ENCODE results near the gene CEMP1. TPM values are rescaled to one million over a fixed set of nuclear protein-coding genes. Genes with fewer than 3 reads are reported as not detected.
A peak's percentile ranks its signal among the peaks of the same experiment; 100 is the strongest.

The CEMP1 gene
- total RNA-seq, 1 donor from 2014 or later = not detected

- H3K4me1 ChIP-seq = peaks cover 0 to 19% of the 10 kb centered on the region in 2 donors
- intact Hi-C loops (cut with DNase I) = no loop called here
- H3K36me3 ChIP-seq = peaks cover 28 to 55% of the 10 kb centered on the region in 2 donors
- no peak overlapping the region for H3K27ac ChIP-seq
- no peak for DNase-seq (ENCODE audit: low spot score in 2 of 2)
- H3K27me3 ChIP-seq = no peaks in the 10 kb centered on the region
- TF ChIP-seq CTCF (IDR thresholded peaks at IDR 0.05) = no peak
- no peaks in the 10 kb centered on the region for H3K9me3 ChIP-seq
- no peak overlapping the region for H3K4me3 ChIP-seq
Measured at GRCh38 chr16:2523801-2524231, 7.4 kb downstream of the CEMP1 start.

GRCh38 chr16:2520784-2521531 lies 10.2 kb downstream of the CEMP1 start:
- no peaks in the 10 kb centered on the region for H3K9me3 ChIP-seq
- TF ChIP-seq CTCF (IDR thresholded peaks at IDR 0.05) = no peak
- peaks cover 12 to 33% of the 10 kb centered on the region in 2 donors for H3K36me3 ChIP-seq
- intact Hi-C loops (cut with DNase I) = no loop called here
- peak overlapping the region; percentile 83 to 87 for H3K4me3 ChIP-seq
- no peaks in the 10 kb centered on the region for H3K27me3 ChIP-seq
- no peak for DNase-seq (ENCODE audit: low spot score in 2 of 2)
- peaks cover 8 to 47% of the 10 kb centered on the region in 2 donors for H3K4me1 ChIP-seq
- H3K27ac ChIP-seq = peak overlapping the region; percentile 51 to 77

DNA sequence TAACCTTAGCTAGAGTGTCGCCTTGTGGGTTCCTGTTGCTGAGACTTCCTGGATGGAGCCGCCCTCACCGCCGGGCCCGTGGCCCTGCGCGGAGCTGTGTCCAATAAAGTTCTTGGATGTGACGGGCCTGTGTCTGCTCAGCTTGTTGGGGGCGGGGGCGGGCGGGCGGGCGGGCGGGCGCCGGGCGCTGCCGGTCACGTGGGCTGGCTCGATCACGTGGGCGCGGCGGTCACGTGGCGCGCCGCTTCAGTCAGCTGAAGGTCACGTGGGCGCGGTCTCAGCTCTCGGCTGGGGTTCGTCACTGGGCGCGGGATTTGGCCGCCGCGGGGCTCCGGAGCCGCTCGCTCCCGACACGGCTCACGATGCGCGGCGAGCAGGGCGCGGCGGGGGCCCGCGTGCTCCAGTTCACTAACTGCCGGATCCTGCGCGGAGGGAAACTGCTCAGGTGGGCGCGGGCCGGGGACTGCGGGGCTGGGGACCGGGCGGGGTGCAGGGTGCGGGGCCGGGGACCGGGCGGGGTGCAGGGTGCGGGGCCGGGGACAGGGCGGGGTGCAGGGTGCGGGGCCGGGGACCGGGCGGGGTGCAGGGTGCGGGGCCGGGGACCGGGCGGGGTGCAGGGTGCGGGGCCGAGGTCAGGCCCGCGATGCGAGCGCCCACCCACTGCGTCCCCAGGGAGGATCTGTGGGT lies 11.0 kb downstream of the CEMP1 start, which contains the start of gene AMDHD2:
TSS of gene AMDHD2 (plus strand) at position 275 of the 687 bp plus-strand sequence. CDS start at position 363, 88 bp downstream.
- Histone ChIP-seq H3K27ac (peak within 1 kb of the TSS; percentile 77 to 80), H3K36me3 (peaks cover 12 to 30% of the 10 kb centered on the region in 2 donors), H3K9me3 (no peaks in the 10 kb centered on the region), H3K4me1 (peaks cover 12 to 51% of the 10 kb centered on the region in 2 donors), H3K4me3 (peak within 1 kb of the TSS; percentile 83 to 87), H3K27me3 (no peaks in the 10 kb centered on the region)
- peak in 1 of 2 donors; percentile 93 for DNase-seq (ENCODE audit: low spot score in 2 of 2)
- intact Hi-C loops (cut with DNase I) = no loop called here
- no peak for TF ChIP-seq CTCF (IDR thresholded peaks at IDR 0.05)

DNA sequence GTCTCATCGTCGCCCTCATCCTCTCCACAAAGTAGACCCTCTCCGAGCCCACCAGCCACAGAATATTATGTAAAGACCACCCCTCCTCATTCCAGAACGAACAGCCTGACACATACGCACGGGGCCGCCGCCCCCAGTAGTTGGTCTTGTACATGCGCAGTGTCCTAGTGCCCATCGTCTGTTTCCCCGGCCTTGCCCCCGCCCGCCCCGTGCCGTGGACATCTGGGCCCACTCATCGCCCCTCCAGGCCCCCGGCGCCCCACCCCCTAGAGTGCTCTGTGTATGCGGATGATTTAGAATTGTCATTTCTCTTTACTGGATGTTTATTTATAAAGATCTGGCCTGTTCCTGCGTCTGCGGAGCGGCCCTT lies 11.5 kb downstream of the CEMP1 start:
- intact Hi-C loops (cut with DNase I) = loop anchor here (10.0 kb wide), 2 partner anchors 255 to 555 kb away; partner anchors contain the start of genes ELOB, RNF151 and RPS2
- Histone ChIP-seq H3K27ac (peak overlapping the region; percentile 77 to 80), H3K36me3 (peaks cover 6 to 25% of the 10 kb centered on the region in 2 donors), H3K27me3 (no peaks in the 10 kb centered on the region), H3K4me3 (peak overlapping the region; percentile 19 to 87), H3K9me3 (no peaks in the 10 kb centered on the region), H3K4me1 (peaks cover 12 to 56% of the 10 kb centered on the region in 2 donors)
- TF ChIP-seq CTCF (IDR thresholded peaks at IDR 0.05) = no peak
- no peak for DNase-seq (ENCODE audit: low spot score in 2 of 2)

GRCh38 chr16:2518823-2519710 lies 12.1 kb downstream of the CEMP1 start:
- no peak for DNase-seq (ENCODE audit: low spot score in 2 of 2)

More at GRCh38 chr16:2518823-2519710, 12.1 kb downstream of the CEMP1 start:
- Histone ChIP-seq H3K27ac (peak overlapping the region; percentile 77 to 80), H3K27me3 (no peaks in the 10 kb centered on the region), H3K4me3 (peak overlapping the region in 1 of 2 donors; percentile 87), H3K9me3 (no peaks in the 10 kb centered on the region), H3K4me1 (peaks cover 12 to 56% of the 10 kb centered on the region in 2 donors), H3K36me3 (peaks cover 5 to 20% of the 10 kb centered on the region in 2 donors)
- no peak for TF ChIP-seq CTCF (IDR thresholded peaks at IDR 0.05)
- intact Hi-C loops (cut with DNase I) = loop anchor here (10.0 kb wide), 2 partner anchors 256 to 554 kb away; partner anchors contain the start of genes ELOB, RNF151 and RPS2

Data from ascending aorta (tissue), 2 donors.